IMR-90 (cell line): ENCODE data around the gene SHLD1.

Experiments used
- CTCF ChIP-seq: conservative IDR thresholded peaks from 2 replicates; pipeline ENCODE4 v1.5.1; 2012; ENCODE audit warnings: mild to moderate bottlenecking, low read depth, low read length, improper control_type of control experiment
- POLR2A ChIP-seq: IDR thresholded peaks from 2 replicates; pipeline ENCODE4 v1.6.1; 2012; ENCODE audit warnings: mild to moderate bottlenecking, low read depth, low read length
- USF2 ChIP-seq: fragments of 150-350 bp; IDR thresholded peaks from 2 replicates; pipeline ENCODE4 v1.6.1; 2017; ENCODE audit warnings: mild to moderate bottlenecking, antibody characterized with exemption, low read length, low read depth

DNA sequence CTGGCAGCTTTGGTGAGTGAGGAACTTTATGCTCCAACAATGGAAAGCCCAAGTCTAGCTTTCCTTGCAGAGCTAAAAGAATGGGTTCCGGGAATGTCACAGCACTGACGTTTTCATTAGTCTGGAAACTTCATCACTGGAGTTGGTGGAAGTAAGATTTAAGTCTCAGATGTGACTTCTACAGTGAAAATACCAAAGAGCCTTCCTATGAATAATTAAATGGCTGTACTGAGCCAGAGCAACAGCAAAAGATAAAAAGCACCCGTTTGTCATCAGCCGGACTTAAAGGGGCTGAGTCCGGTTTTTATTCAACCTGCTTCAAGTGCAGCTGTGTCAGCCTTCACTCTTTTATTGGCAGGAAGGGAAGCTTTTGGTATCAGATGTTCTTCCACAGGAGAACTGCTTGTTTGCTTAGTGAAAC, 46.5 kb upstream of the SHLD1 start:
- TF ChIP-seq POLR2A (no peak), CTCF (no peak), USF2 (no peak)
